HEK293 (cell line): ENCODE measurements around the gene AHSA1.
A peak's percentile ranks its signal among the peaks of the same experiment; 100 is the strongest.

Experiments used
- CTCF ChIA-PET: fragments of 350-600 bp; formaldehyde crosslinking; extraction: SDS; loops from one replicate; lab custom pipeline; 2021; ENCODE audit warnings: antibody characterized with exemption; lab: Yijun Ruan, JAX
- POLR2A ChIA-PET: fragments of 300-600 bp; formaldehyde crosslinking; extraction: SDS; loops from one replicate; lab custom pipeline; 2020; ENCODE audit warnings: antibody characterized with exemption, inconsistent platforms; lab: Yijun Ruan, JAX
- H3K27ac ChIP-seq: fragments of 200-500 bp; sonication (Bioruptor generic); 2 replicates; pipeline ENCODE4 v1.5.1; 2014; ENCODE audit warnings: low read depth, low read length, control low read depth, inconsistent platforms; ENCODE audit errors: extremely low read depth
- H3K36me3 ChIP-seq, 2 experiments: fragments of 200-500 bp in 1 of 2; sonication (Bioruptor generic) in 1 of 2; 1 replicate in 1 of 2; 2 replicates in 1 of 2; pipeline ENCODE4 v1.5.1; 2014 to 2017; ENCODE audit warnings: inconsistent platforms in 2 of 2, low read length in 2 of 2; ENCODE audit not compliant: control insufficient read depth in 2 of 2, insufficient read depth in 1 of 2
- H3K4me1 ChIP-seq: fragments of 200-500 bp; sonication (Bioruptor generic); 2 replicates; pipeline ENCODE4 v1.5.1; 2014; ENCODE audit warnings: mild to moderate bottlenecking, low read length, inconsistent platforms; ENCODE audit not compliant: control insufficient read depth, insufficient read depth
- H3K4me3 ChIP-seq: 2 replicates; pipeline ENCODE4 v1.5.1; 2011; ENCODE audit warnings: low read depth, mild to moderate bottlenecking, control low read depth, low read length, moderate library complexity
- H3K9me3 ChIP-seq: fragments of 200-500 bp; sonication (Bioruptor generic); 2 replicates; pipeline ENCODE4 v1.5.1; 2014; ENCODE audit warnings: low read depth, low read length, inconsistent platforms; ENCODE audit not compliant: control insufficient read depth, insufficient read depth
- GLI2 ChIP-seq: fragments of 450-650 bp; formaldehyde crosslinking; IDR thresholded peaks from 2 replicates; pipeline ENCODE4; 2017; ENCODE audit warnings: missing biosample characterization, missing genetic modification characterization, low read depth, borderline replicate concordance
- GLIS1 ChIP-seq: fragments of 450-650 bp; formaldehyde crosslinking; IDR thresholded peaks from 2 replicates; pipeline ENCODE4 v1.5.1; 2016; ENCODE audit warnings: missing biosample characterization, missing genetic modification characterization
- KLF8 ChIP-seq: fragments of 450-650 bp; formaldehyde crosslinking; IDR thresholded peaks from 2 replicates; pipeline ENCODE4 v1.5.1; 2016; ENCODE audit warnings: missing biosample characterization, missing genetic modification characterization
- KLF9 ChIP-seq: fragments of 450-650 bp; formaldehyde crosslinking; IDR thresholded peaks from 2 replicates; pipeline ENCODE4 v1.5.1; 2016; ENCODE audit warnings: missing biosample characterization, missing genetic modification characterization, low read depth
- SETDB1 ChIP-seq: IDR thresholded peaks from one replicate; pipeline ENCODE4 v1.6.1; 2017; ENCODE audit warnings: mild to moderate bottlenecking, low read length, moderate library complexity, mixed read lengths; ENCODE audit not compliant: insufficient read length
- TCF7L2 ChIP-seq: IDR thresholded peaks from 2 replicates; pipeline ENCODE4 v1.6.1; 2011; ENCODE audit warnings: low read depth, mild to moderate bottlenecking, inconsistent platforms, low read length, moderate library complexity, borderline replicate concordance
- ZBTB49 ChIP-seq: fragments of 450-650 bp; formaldehyde crosslinking; IDR thresholded peaks from 2 replicates; pipeline ENCODE4 v1.5.1; 2016; ENCODE audit warnings: missing biosample characterization, missing genetic modification characterization, low read depth
- ZBTB6 ChIP-seq: fragments of 450-650 bp; formaldehyde crosslinking; IDR thresholded peaks from 2 replicates; pipeline ENCODE4 v1.5.1; 2017; ENCODE audit warnings: missing biosample characterization, missing genetic modification characterization
- ZBTB8A ChIP-seq: fragments of 450-650 bp; formaldehyde crosslinking; IDR thresholded peaks from 2 replicates; pipeline ENCODE4 v1.5.1; 2016; ENCODE audit warnings: missing biosample characterization, missing genetic modification characterization
- ZIC2 ChIP-seq: fragments of 450-650 bp; formaldehyde crosslinking; IDR thresholded peaks from 2 replicates; pipeline ENCODE4 v1.5.1; 2016; ENCODE audit warnings: missing biosample characterization, missing genetic modification characterization
- ZNF133 ChIP-seq: fragments of 450-650 bp; formaldehyde crosslinking; IDR thresholded peaks from 2 replicates; pipeline ENCODE4 v1.5.1; 2016; ENCODE audit warnings: missing biosample characterization, missing genetic modification characterization
- ZNF155 ChIP-seq: fragments of 450-650 bp; formaldehyde crosslinking; IDR thresholded peaks from 2 replicates; pipeline ENCODE4 v1.5.1; 2016; ENCODE audit warnings: missing biosample characterization, missing genetic modification characterization
- ZNF223 ChIP-seq: fragments of 450-650 bp; formaldehyde crosslinking; IDR thresholded peaks from 2 replicates; pipeline ENCODE4 v1.5.1; 2016; ENCODE audit warnings: missing biosample characterization, missing genetic modification characterization
- ZNF335 ChIP-seq: fragments of 450-650 bp; formaldehyde crosslinking; conservative IDR thresholded peaks from 2 replicates; pipeline ENCODE4 v1.5.1; 2016; ENCODE audit warnings: missing biosample characterization, missing genetic modification characterization
- ZNF354C ChIP-seq: fragments of 450-650 bp; formaldehyde crosslinking; IDR thresholded peaks from 2 replicates; pipeline ENCODE4 v1.5.1; 2016; ENCODE audit warnings: missing biosample characterization, missing genetic modification characterization, low read depth, borderline replicate concordance
- ZNF513 ChIP-seq: fragments of 450-650 bp; IDR thresholded peaks from 2 replicates; pipeline ENCODE4 v1.5.1; 2018; ENCODE audit warnings: missing biosample characterization, missing genetic modification characterization
- ZNF670 ChIP-seq: fragments of 450-650 bp; formaldehyde crosslinking; IDR thresholded peaks from 2 replicates; pipeline ENCODE4 v1.5.1; 2016; ENCODE audit warnings: missing biosample characterization, missing genetic modification characterization, low read depth
- ZNF677 ChIP-seq: fragments of 450-650 bp; IDR thresholded peaks from 2 replicates; pipeline ENCODE4 v1.5.0; 2018; ENCODE audit warnings: missing biosample characterization, mild to moderate bottlenecking, missing genetic modification characterization, moderate library complexity
- ZNF76 ChIP-seq: fragments of 450-650 bp; formaldehyde crosslinking; IDR thresholded peaks from 2 replicates; pipeline ENCODE4; 2016; ENCODE audit warnings: low read depth, missing biosample characterization, missing genetic modification characterization, borderline replicate concordance
- ZNF843 ChIP-seq: fragments of 450-650 bp; formaldehyde crosslinking; IDR thresholded peaks from 2 replicates; pipeline ENCODE4 v1.5.1; 2016; ENCODE audit warnings: missing biosample characterization, missing genetic modification characterization
- TF ChIP-seq, protein P1 (sequence below): fragments of 450-650 bp; formaldehyde crosslinking; optimal IDR thresholded peaks from 2 replicates; pipeline ENCODE3; 2016; ENCODE audit warnings: missing biosample characterization, mild to moderate bottlenecking, missing genetic modification characterization
- TF ChIP-seq, protein P2 (sequence below): fragments of 450-650 bp; formaldehyde crosslinking; IDR thresholded peaks from 2 replicates; pipeline ENCODE4 v1.5.1; 2016; ENCODE audit warnings: missing biosample characterization, missing genetic modification characterization

AHSA1 gene

DNA sequence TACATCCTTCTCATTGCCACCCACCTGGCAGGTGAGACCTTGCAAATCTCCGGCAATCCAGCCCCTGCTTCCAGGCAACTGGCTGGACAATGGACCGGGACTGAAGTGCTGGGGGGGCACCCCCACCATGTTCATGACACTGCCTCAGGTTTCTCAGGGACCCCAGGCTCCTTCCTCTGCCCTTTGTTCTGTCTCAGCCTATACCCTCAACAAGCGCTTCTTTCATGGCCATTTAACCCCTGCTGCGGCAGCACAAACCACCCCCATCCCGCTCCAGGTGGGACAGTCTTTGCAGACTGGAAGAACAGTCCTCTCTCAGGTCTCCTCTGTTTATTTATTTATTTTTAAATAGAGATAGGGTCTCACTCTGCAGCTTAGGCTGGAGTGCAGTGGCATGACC is 33.2 kb downstream of the AHSA1 start:
- CTCF ChIA-PET, result interaction anchor here (0.6 kb wide), 1 partner anchor 745 kb away, joined by 5 read pairs; no protein-coding TSS in a partner anchor
- H3K9me3 ChIP-seq, result no peaks in the 10 kb centered on the region
- no peak overlapping the region for H3K27ac ChIP-seq
- TF ChIP-seq ZNF354C (no peak), TCF7L2 (no peak), ZNF133 (tag by site-specific recombination) (no peak), KLF8 (tag by site-specific recombination) (no peak), ZNF76 (tag by site-specific recombination) (no peak), ZNF335 (tag by site-specific recombination) (no peak)
- TF ChIP-seq, all 188 proteins: peak for 0
- Histone ChIP-seq H3K4me3 (no peak overlapping the region), H3K36me3 (no peaks in the 10 kb centered on the region), H3K4me1 (no peaks in the 10 kb centered on the region)
- POLR2A ChIA-PET, result interaction anchor here (0.7 kb wide), 1 partner anchor 19 kb away, joined by 6 read pairs; no protein-coding TSS in a partner anchor

GRCh38 chr14:77495334-77495733 is 37.4 kb downstream of the AHSA1 start:
- ChIA-PET CTCF (no interaction called here), POLR2A (no interaction called here)
- H3K4me3 ChIP-seq, result no peak overlapping the region
- H3K4me1 ChIP-seq, result no peaks in the 10 kb centered on the region
- no peaks in the 10 kb centered on the region for H3K9me3 ChIP-seq
- no peaks in the 10 kb centered on the region for H3K36me3 ChIP-seq
- no peak overlapping the region for H3K27ac ChIP-seq
- TF ChIP-seq ZBTB8A (tag by site-specific recombination) (no peak), GLI2 (tag by site-specific recombination) (no peak), ZNF513 (tag by site-specific recombination) (no peak), ZBTB49 (tag by site-specific recombination) (no peak), ZIC2 (tag by site-specific recombination) (no peak), ZNF670 (tag by site-specific recombination) (no peak), ZNF155 (tag by site-specific recombination) (no peak), KLF9 (tag by site-specific recombination) (no peak), ZBTB6 (tag by site-specific recombination) (no peak)

DNA sequence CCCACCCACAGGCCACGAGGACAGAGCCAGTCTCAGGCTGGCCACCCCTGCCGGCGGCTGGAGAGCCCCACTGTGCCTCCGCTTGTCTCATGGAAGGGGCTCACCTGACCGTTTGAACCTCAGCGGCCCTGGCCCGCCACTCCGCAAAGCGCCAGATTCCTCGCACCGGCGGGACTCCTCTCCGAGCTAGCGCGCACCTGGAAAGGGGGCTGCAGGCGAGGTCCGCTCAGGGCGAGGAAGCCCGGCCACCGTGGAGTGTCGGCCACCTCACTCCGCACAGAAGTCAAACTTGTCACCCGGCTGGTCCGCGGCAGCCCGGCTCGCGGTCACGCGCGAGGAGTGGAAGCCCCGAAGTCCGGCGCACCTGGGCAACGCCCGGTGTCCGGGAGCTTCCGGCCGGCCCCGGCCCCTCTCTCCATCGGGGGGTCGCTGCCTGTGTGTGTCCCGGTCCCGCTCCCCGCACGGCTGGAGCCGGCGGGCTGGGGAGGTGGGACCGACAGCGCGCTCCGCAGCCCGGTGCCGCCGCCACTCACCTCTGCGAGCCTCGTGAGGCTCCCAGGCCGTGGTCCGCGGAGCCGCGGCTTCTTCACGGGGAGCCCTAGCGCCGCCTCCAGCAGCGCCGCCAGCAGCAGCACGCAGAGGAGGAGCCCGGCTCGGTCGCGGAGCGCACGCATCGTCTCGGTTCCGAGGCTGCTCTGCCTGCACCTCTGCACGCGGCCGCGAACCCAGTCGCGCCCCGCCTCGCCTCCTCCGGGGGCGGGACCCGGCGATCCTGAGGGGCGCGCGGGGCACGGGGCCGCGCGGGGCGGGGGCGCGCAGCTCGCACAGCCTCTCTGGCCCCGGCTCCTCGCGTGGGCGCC is 40.5 kb downstream of the AHSA1 start, which contains the start of gene ISM2:
Gene ISM2, minus strand, starts transcription at position 697 of the 860 bp plus-strand sequence. Its CDS starts 23 bp downstream, at position 674.
- Histone ChIP-seq H3K9me3 (no peaks in the 10 kb centered on the region), H3K27ac (peak within 1 kb of the TSS; percentile 11; the same call in 1 of the 2 replicates), H3K36me3 (no peaks in the 10 kb centered on the region), H3K4me3 (peak within 1 kb of the TSS; percentile 53), H3K4me1 (no peaks in the 10 kb centered on the region)
- ChIA-PET CTCF (interaction anchor here (0.7 to 1.2 kb wide), 2 partner anchors 40 to 222 kb away, joined by 3 read pairs; no protein-coding TSS in a partner anchor), POLR2A (interaction anchor here (1.1 kb wide), 1 partner anchor 40 kb away, joined by 3 read pairs; no protein-coding TSS in a partner anchor)
- TF ChIP-seq ZNF223 (tag by site-specific recombination) (0 out of 2 replicates have a peak, but pooled peaks have one; percentile 62), ZNF677 (no peak), GLIS1 (peak; percentile 51; the same call in 1 of the 2 replicates), SETDB1 (no peak), ZIC2 (tag by site-specific recombination) (peak; percentile 28; the same call in 1 of the 2 replicates), ZNF843 (no peak)
- TF ChIP-seq, protein P1, sequence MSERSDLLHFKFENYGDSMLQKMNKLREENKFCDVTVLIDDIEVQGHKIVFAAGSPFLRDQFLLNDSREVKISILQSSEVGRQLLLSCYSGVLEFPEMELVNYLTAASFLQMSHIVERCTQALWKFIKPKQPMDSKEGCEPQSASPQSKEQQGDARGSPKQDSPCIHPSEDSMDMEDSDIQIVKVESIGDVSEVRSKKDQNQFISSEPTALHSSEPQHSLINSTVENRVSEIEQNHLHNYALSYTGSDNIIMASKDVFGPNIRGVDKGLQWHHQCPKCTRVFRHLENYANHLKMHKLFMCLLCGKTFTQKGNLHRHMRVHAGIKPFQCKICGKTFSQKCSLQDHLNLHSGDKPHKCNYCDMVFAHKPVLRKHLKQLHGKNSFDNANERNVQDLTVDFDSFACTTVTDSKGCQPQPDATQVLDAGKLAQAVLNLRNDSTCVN (tag by site-specific recombination), result peak; percentile 77
- TF ChIP-seq, protein P2, sequence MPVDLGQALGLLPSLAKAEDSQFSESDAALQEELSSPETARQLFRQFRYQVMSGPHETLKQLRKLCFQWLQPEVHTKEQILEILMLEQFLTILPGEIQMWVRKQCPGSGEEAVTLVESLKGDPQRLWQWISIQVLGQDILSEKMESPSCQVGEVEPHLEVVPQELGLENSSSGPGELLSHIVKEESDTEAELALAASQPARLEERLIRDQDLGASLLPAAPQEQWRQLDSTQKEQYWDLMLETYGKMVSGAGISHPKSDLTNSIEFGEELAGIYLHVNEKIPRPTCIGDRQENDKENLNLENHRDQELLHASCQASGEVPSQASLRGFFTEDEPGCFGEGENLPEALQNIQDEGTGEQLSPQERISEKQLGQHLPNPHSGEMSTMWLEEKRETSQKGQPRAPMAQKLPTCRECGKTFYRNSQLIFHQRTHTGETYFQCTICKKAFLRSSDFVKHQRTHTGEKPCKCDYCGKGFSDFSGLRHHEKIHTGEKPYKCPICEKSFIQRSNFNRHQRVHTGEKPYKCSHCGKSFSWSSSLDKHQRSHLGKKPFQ (tag by site-specific recombination), result no peak
